HL-60 (cell line): ENCODE data around the gene UCHL3.

ENCODE experiments used
- DNase-seq, 2 experiments: peaks; one replicate each; pipeline ENCODE4 v3.0.0-alpha.2; 2010 to 2020; ENCODE audit warnings: low read depth in 1 of 2, low spot score in 1 of 2
- H3K27ac ChIP-seq: fragments of 250-450 bp; sonication (Bioruptor Pico); replicated peaks from 2 replicates; pipeline ENCODE4 v1.5.1; 2020; ENCODE audit warnings: mild to moderate bottlenecking, moderate library complexity
- H3K27me3 ChIP-seq: fragments of 250-450 bp; sonication (Bioruptor Pico); 2 replicates; pipeline ENCODE4 v1.5.1; 2021; ENCODE audit warnings: mild to moderate bottlenecking, moderate library complexity; ENCODE audit not compliant: insufficient read depth, poor library complexity, severe bottlenecking
- H3K4me3 ChIP-seq: replicated peaks from 2 replicates; pipeline ENCODE4 v1.5.1; 2011; ENCODE audit warnings: mild to moderate bottlenecking, control low read depth, low read length; ENCODE audit not compliant: insufficient read depth
- CTCF ChIP-seq: IDR thresholded peaks from one replicate; pipeline ENCODE4 v1.5.1; 2011; ENCODE audit warnings: low read length, control low read depth, inconsistent platforms; ENCODE audit not compliant: insufficient read depth
- GABPA ChIP-seq: IDR thresholded peaks from 2 replicates; pipeline ENCODE4 v1.6.1; 2012; ENCODE audit warnings: low read depth
- POLR2AphosphoS5 ChIP-seq: IDR thresholded peaks from 2 replicates; pipeline ENCODE4 v1.6.1; 2012; ENCODE audit warnings: low read depth
- REST ChIP-seq: IDR thresholded peaks from 2 replicates; pipeline ENCODE4 v1.6.1; 2012; ENCODE audit warnings: low read depth; ENCODE audit not compliant: insufficient replicate concordance
- SPI1 ChIP-seq: IDR thresholded peaks from 2 replicates; pipeline ENCODE4 v1.6.1; 2012; ENCODE audit warnings: low read depth, mild to moderate bottlenecking, borderline replicate concordance

The UCHL3 gene

GRCh38 chr13:75607447-75607846 lies 57.9 kb downstream of the UCHL3 start:
- no peak for DNase-seq
- Histone ChIP-seq H3K27me3 (no peaks in the 10 kb centered on the region), H3K27ac (no peak overlapping the region), H3K4me3 (no peak overlapping the region)
- TF ChIP-seq POLR2AphosphoS5 (no peak), SPI1 (no peak), CTCF (no peak), GABPA (no peak), REST (no peak)

GRCh38 chr13:75610466-75610865 lies 60.9 kb downstream of the UCHL3 start:
- DNase-seq = no peak
- H3K27me3 ChIP-seq = no peaks in the 10 kb centered on the region
- H3K4me3 ChIP-seq = no peak overlapping the region
- TF ChIP-seq SPI1 (no peak), POLR2AphosphoS5 (no peak), GABPA (no peak), REST (no peak), CTCF (no peak)
- H3K27ac ChIP-seq = no peak overlapping the region

- no peak for TF ChIP-seq GABPA
- no peak for TF ChIP-seq SPI1
- TF ChIP-seq CTCF = no peak
- no peak for TF ChIP-seq POLR2AphosphoS5
- no peak for TF ChIP-seq REST
- DNase-seq = no peak
- no peaks in the 10 kb centered on the region for H3K27me3 ChIP-seq
- H3K27ac ChIP-seq = no peak overlapping the region
- no peak overlapping the region for H3K4me3 ChIP-seq
These were observed 62.8 kb downstream of the UCHL3 start for GRCh38 chr13:75612354-75612753.
